PC-3 (cell line): ENCODE measurements around the gene AFMID. TPM values are rescaled to one million over a fixed set of nuclear protein-coding genes. Genes with fewer than 3 reads are reported as not detected.
A peak's percentile ranks its signal among the peaks of the same experiment; 100 is the strongest.

Experiments used
- ATAC-seq: fragments of 200-7000 bp; cut with Tn5 transposase; 2 replicates; pipeline ENCODE4 v1.9.1; 2020; ENCODE audit warnings: mild to moderate bottlenecking, moderate library complexity
- BruUV-seq: library from RNA; stranded (reverse); fragments of 400-500 nt; replicated peaks from 2 replicates; lab custom pipeline; 2021; lab: Mats Ljungman, UMichigan
- CTCF ChIA-PET: fragments of 300-600 bp; sonication (Branson Sonifier 250); formaldehyde crosslinking; loops from one replicate; lab custom pipeline; 2022; ENCODE audit warnings: antibody characterized with exemption; lab: Charles Lee
- POLR2A ChIA-PET: fragments of 300-600 bp; sonication (Branson Sonifier 250); formaldehyde crosslinking; loops from one replicate; lab custom pipeline; 2022; ENCODE audit warnings: antibody characterized with exemption; ENCODE audit not compliant: unreplicated experiment; lab: Charles Lee
- DNase-seq: peaks from one replicate; pipeline ENCODE4 v3.0.0-alpha.2; 2015
- H2AFZ ChIP-seq: fragments of 300-600 bp; sonication (generic); 2 replicates; pipeline ENCODE4 v1.6.0; 2016; ENCODE audit warnings: antibody characterized with exemption, low read length
- H3F3A ChIP-seq: fragments of 300-600 bp; sonication (generic); one replicate; pipeline ENCODE4 v1.6.0; 2017; ENCODE audit warnings: antibody characterized with exemption, low read length, control low read depth, mild to moderate bottlenecking; ENCODE audit not compliant: unreplicated experiment
- H3K27ac ChIP-seq: fragments of 300-600 bp; sonication (generic); 2 replicates; pipeline ENCODE4 v1.5.1; 2016; ENCODE audit warnings: mild to moderate bottlenecking, low read length
- H3K27me3 ChIP-seq: fragments of 300-600 bp; sonication (generic); 2 replicates; pipeline ENCODE4 v1.6.1; 2016; ENCODE audit warnings: low read length, mixed read lengths
- H3K36me3 ChIP-seq: fragments of 300-600 bp; sonication (generic); 2 replicates; pipeline ENCODE4 v1.6.1; 2016; ENCODE audit warnings: low read depth, mixed run types, low read length, mixed read lengths
- H3K4me1 ChIP-seq: fragments of 300-600 bp; sonication (generic); 2 replicates; pipeline ENCODE4 v1.5.1; 2016; ENCODE audit warnings: low read length; ENCODE audit not compliant: insufficient read depth
- H3K4me2 ChIP-seq: fragments of 300-600 bp; sonication (generic); 2 replicates; pipeline ENCODE4 v1.6.0; 2016; ENCODE audit warnings: low read length
- H3K4me3 ChIP-seq: fragments of 300-600 bp; sonication (generic); 2 replicates; pipeline ENCODE4 v1.5.1; 2016; ENCODE audit warnings: mild to moderate bottlenecking, low read length, mixed read lengths
- H3K79me2 ChIP-seq: fragments of 300-600 bp; sonication (generic); 2 replicates; pipeline ENCODE4 v1.6.1; 2017; ENCODE audit warnings: low read length, mixed read lengths
- H3K9ac ChIP-seq: fragments of 300-600 bp; sonication (generic); 2 replicates; pipeline ENCODE4 v1.6.0; 2016; ENCODE audit warnings: mild to moderate bottlenecking, low read length
- H3K9me2 ChIP-seq: fragments of 300-600 bp; sonication (generic); replicated peaks from 2 replicates; pipeline ENCODE4 v1.6.1; 2016; ENCODE audit warnings: mixed run types, low read length, mixed read lengths
- H3K9me3 ChIP-seq: fragments of 300-600 bp; sonication (generic); 2 replicates; pipeline ENCODE4 v1.6.1; 2016; ENCODE audit warnings: low read length, mixed read lengths
- H4K20me1 ChIP-seq: fragments of 300-600 bp; sonication (generic); 2 replicates; pipeline ENCODE4 v1.6.1; 2016; ENCODE audit warnings: low read length, mixed read lengths
- EZH2 ChIP-seq: fragments of 300-600 bp; sonication (generic); IDR thresholded peaks from one replicate; pipeline ENCODE4 v1.6.1; 2017; ENCODE audit warnings: antibody characterized with exemption, mild to moderate bottlenecking, low read length; ENCODE audit not compliant: unreplicated experiment
- EZH2phosphoT487 ChIP-seq: fragments of 300-600 bp; sonication (generic); IDR thresholded peaks from 2 replicates; pipeline ENCODE4 v1.6.1; 2018; ENCODE audit warnings: mild to moderate bottlenecking, antibody characterized with exemption, low read length, borderline replicate concordance
- intact Hi-C: fragments of 100-400 bp; cut with micrococcal nuclease; formaldehyde crosslinking; loops from 2 replicates; pipeline ENCODE4 v1.9.0; 2023
- total RNA-seq: library from RNA; depleted of rRNA; stranded (reverse); fragments of >200 nt; gene quantifications from 2 replicates; pipeline ENCODE4 v1.2.3, GENCODE V29; 2014
- TF ChIP-seq, protein P1 (sequence below): fragments of 300-600 bp; sonication (generic); conservative IDR thresholded peaks from 2 replicates; pipeline ENCODE4 v1.5.1; 2017; ENCODE audit warnings: antibody characterized with exemption, low read depth, mild to moderate bottlenecking, low read length

AFMID gene
- total RNA-seq, 1 experiment from 2014 or later = 58.9 TPM

GRCh38 chr17:78144736-78145641 is 42.2 kb upstream of the AFMID start:
- no peaks in the 10 kb centered on the region for H3K9me3 ChIP-seq
- H3K4me2 ChIP-seq = peak overlapping the region; percentile 71
- BruUV-seq = no TSS peak
- peak overlapping the region; percentile 91 for H3K27ac ChIP-seq
- ChIA-PET POLR2A (interaction anchor here (0.5 to 1.2 kb wide), 3 partner anchors 16 to 41 kb away, joined by 3 to 4 read pairs (median 3); no protein-coding TSS in a partner anchor), CTCF (interaction anchor here (0.9 kb wide), 1 partner anchor 30 kb away, joined by 3 read pairs; no protein-coding TSS in a partner anchor)
- TF ChIP-seq EZH2 (no peak), EZH2phosphoT487 (no peak)
- TF ChIP-seq, protein P1, sequence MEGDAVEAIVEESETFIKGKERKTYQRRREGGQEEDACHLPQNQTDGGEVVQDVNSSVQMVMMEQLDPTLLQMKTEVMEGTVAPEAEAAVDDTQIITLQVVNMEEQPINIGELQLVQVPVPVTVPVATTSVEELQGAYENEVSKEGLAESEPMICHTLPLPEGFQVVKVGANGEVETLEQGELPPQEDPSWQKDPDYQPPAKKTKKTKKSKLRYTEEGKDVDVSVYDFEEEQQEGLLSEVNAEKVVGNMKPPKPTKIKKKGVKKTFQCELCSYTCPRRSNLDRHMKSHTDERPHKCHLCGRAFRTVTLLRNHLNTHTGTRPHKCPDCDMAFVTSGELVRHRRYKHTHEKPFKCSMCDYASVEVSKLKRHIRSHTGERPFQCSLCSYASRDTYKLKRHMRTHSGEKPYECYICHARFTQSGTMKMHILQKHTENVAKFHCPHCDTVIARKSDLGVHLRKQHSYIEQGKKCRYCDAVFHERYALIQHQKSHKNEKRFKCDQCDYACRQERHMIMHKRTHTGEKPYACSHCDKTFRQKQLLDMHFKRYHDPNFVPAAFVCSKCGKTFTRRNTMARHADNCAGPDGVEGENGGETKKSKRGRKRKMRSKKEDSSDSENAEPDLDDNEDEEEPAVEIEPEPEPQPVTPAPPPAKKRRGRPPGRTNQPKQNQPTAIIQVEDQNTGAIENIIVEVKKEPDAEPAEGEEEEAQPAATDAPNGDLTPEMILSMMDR = no peak
- intact Hi-C loops = loop anchor here (2.0 kb wide), 1 partner anchor 14 kb away; no protein-coding TSS in a partner anchor
- peak overlapping the region; percentile 58 for H3K9ac ChIP-seq
- no peaks in the 10 kb centered on the region for H3K79me2 ChIP-seq
- H3K4me1 ChIP-seq = peaks cover 47% of the 10 kb centered on the region
- DNase-seq (peak; percentile 65), ATAC-seq (peak; percentile 14)
- H3K4me3 ChIP-seq = 0 out of 2 replicates have a peak overlapping the region, but pooled peaks have one; percentile 2
- H2AFZ ChIP-seq = 0 out of 2 replicates have a peak overlapping the region, but pooled peaks have one; percentile 6
- H3F3A ChIP-seq = no peaks in the 10 kb centered on the region
- H4K20me1 ChIP-seq = no peaks in the 10 kb centered on the region
- H3K36me3 ChIP-seq = no peaks in the 10 kb centered on the region
- no peaks in the 10 kb centered on the region for H3K9me2 ChIP-seq
- H3K27me3 ChIP-seq = no peaks in the 10 kb centered on the region

- Histone ChIP-seq H2AFZ (no peak overlapping the region), H3F3A (no peaks in the 10 kb centered on the region), H3K9me2 (no peaks in the 10 kb centered on the region), H3K27ac (no peak overlapping the region), H4K20me1 (no peaks in the 10 kb centered on the region), H3K4me2 (no peak overlapping the region), H3K36me3 (no peaks in the 10 kb centered on the region), H3K79me2 (no peaks in the 10 kb centered on the region), H3K9me3 (no peaks in the 10 kb centered on the region), H3K4me3 (no peak overlapping the region), H3K4me1 (peaks cover 41% of the 10 kb centered on the region), H3K9ac (no peak overlapping the region), H3K27me3 (no peaks in the 10 kb centered on the region)
- intact Hi-C loops = no loop called here
- ChIA-PET CTCF (no interaction called here), POLR2A (no interaction called here)
- BruUV-seq = no TSS peak
- DNase-seq (no peak), ATAC-seq (no peak)
- TF ChIP-seq, protein P1 = no peak
- no peak for TF ChIP-seq EZH2phosphoT487
- no peak for TF ChIP-seq EZH2
Measured at GRCh38 chr17:78146471-78146869, 40.7 kb upstream of the AFMID start.

DNA sequence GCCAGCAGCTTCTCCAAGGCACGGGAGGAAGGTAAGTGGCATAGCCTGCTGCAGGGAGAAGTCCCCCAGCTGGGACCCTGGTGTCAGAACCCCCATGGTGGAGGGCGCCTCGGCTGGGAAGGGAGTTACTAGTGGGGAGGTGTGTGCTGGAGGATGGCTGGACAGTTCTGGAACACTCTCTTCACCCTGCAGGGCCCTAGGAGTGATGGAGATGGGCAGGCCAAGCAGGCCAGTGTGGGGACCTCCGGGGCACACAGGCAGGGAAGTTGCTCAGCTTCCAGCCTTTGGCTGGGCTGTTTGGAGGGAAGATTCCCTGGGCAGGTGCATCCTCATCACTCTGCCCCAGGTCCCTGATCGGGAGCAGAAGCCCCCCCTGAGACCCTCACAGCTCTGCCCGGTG is 40.3 kb upstream of the AFMID start:
- ChIA-PET CTCF (no interaction called here), POLR2A (no interaction called here)
- no TSS peak for BruUV-seq
- no peaks in the 10 kb centered on the region for H3K79me2 ChIP-seq
- H3K9me2 ChIP-seq = no peaks in the 10 kb centered on the region
- H3K4me3 ChIP-seq = no peak overlapping the region
- TF ChIP-seq, protein P1 = no peak
- TF ChIP-seq EZH2 (no peak), EZH2phosphoT487 (no peak)
- DNase-seq (no peak), ATAC-seq (no peak)
- no peak overlapping the region for H3K9ac ChIP-seq
- no peak overlapping the region for H2AFZ ChIP-seq
- peaks cover 41% of the 10 kb centered on the region for H3K4me1 ChIP-seq
- H3K9me3 ChIP-seq = no peaks in the 10 kb centered on the region
- no peak overlapping the region for H3K27ac ChIP-seq
- H4K20me1 ChIP-seq = no peaks in the 10 kb centered on the region
- no peaks in the 10 kb centered on the region for H3K36me3 ChIP-seq
- no peak overlapping the region for H3K4me2 ChIP-seq
- H3F3A ChIP-seq = no peaks in the 10 kb centered on the region
- intact Hi-C loops = no loop called here
- no peaks in the 10 kb centered on the region for H3K27me3 ChIP-seq
